Measurements from ENCODE around the gene USP47.

GRCh38 chr11:11866203-11866602 lies 24.4 kb downstream of the USP47 start:
- no peak for TF ChIP-seq FOXM1 (IDR thresholded peaks at IDR 0.05; ENCODE audit: borderline replicate concordance)
- TF ChIP-seq PKNOX1 (IDR thresholded peaks at IDR 0.05), result no peak
- TF ChIP-seq SUZ12 (IDR thresholded peaks at IDR 0.05), result no peak
- TF ChIP-seq SP1 (IDR thresholded peaks at IDR 0.05), result no peak
- no peak for TF ChIP-seq ELF4 (IDR thresholded peaks at IDR 0.05)
- TF ChIP-seq FOXK2 (IDR thresholded peaks at IDR 0.05), result no peak
- no peak for TF ChIP-seq FOXA1 (IDR thresholded peaks at IDR 0.05)
- no peak for TF ChIP-seq LEF1 (IDR thresholded peaks at IDR 0.05; ENCODE audit: borderline replicate concordance)
- TF ChIP-seq CTBP1 (IDR thresholded peaks at IDR 0.05; ENCODE audit: borderline replicate concordance), result no peak
- TF ChIP-seq HDGF (IDR thresholded peaks at IDR 0.05; ENCODE audit: borderline replicate concordance), result no peak
- no peak for TF ChIP-seq ARNT (IDR thresholded peaks at IDR 0.05)
- TF ChIP-seq TARDBP (IDR thresholded peaks at IDR 0.05), result no peak
- no peak for TF ChIP-seq BHLHE40 (IDR thresholded peaks at IDR 0.05; ENCODE audit: borderline replicate concordance)
